Daoy (cell line): ENCODE results near the gene SMR3A. TPM values are rescaled to one million over a fixed set of nuclear protein-coding genes. Genes with fewer than 3 reads are reported as not detected.

Experiments used
- total RNA-seq: library from RNA; depleted of rRNA; stranded (reverse); fragments of >200 nt; shearing (Covaris generic); gene quantifications from 2 replicates; pipeline ENCODE4 v1.2.3, GENCODE V29; 2014; rRNA removed

Gene SMR3A
- total RNA-seq, 1 experiment from 2014 or later, result not detected

Other genes starting within 250 kb of the SMR3A start
- not detected in 2 replicates for gene PRR27, start 206.5 kb upstream of the SMR3A start, total RNA-seq
- gene ODAM, start 165.0 kb upstream of the SMR3A start, total RNA-seq, result not detected in 2 replicates
- gene FDCSP, start 134.6 kb upstream of the SMR3A start, total RNA-seq, result 0.97 TPM in 1 of 2 replicates, not detected in the other
- not detected in 2 replicates for gene CSN3, start 118.2 kb upstream of the SMR3A start, total RNA-seq
- gene CABS1, start 25.8 kb upstream of the SMR3A start, total RNA-seq, result not detected in 2 replicates
- not detected in 2 replicates for gene SMR3B, start 22.4 kb downstream of the SMR3A start, total RNA-seq
- not detected in 2 replicates for gene OPRPN, start 37.2 kb downstream of the SMR3A start, total RNA-seq
- not detected in 2 replicates for gene MUC7, start 111.4 kb downstream of the SMR3A start, total RNA-seq
- gene AMTN, start 157.8 kb downstream of the SMR3A start, total RNA-seq, result 98.3 and 106 TPM in 2 replicates
- gene AMBN, start 231.5 kb downstream of the SMR3A start, total RNA-seq, result 0.06 TPM in 1 of 2 replicates, not detected in the other